ENCODE measurements around the gene TGFB1I1. TPM values are rescaled to one million over a fixed set of nuclear protein-coding genes. Genes with fewer than 3 reads are reported as not detected.
A peak's percentile ranks its signal among the peaks of the same experiment; 100 is the strongest.

Gene TGFB1I1
- total and polyA plus RNA-seq, 2 of the 4 experiments (the other 2 are of a cell fraction) = 24.9 to 128 TPM

DNA sequence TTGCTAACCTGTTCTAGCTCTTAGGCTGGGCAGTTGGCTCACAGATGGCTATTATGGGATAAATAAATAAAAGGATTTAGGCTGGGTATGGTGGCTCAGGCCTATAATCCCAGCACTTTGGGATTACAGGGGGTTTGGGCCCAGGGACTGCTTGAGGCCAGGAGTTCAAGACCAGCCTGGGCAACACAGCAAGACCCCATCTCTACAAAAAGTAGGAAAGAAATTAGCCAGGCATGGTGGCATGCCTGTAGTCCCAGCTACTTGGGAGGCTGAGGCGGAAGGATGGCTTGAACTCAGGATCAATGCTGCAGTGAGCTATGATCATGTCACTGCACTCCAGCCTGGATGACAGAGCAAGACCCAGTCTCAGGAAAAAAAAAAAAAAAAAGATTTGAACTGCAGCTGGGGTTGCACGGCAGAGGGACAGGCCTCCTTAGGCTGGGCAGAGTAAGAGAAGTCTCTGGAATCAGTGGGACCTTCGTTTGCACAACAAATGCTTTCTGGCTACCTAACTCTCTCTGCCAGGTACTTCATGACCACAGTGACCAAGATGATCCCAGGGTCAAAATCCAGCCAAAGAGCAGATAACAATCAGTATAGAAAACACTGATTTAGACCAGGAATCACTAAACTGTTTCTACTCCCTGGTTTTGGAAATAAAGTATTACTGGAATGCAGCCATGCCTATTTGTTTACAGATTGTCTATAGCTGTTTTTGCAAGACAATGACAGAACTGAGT, 29.4 kb downstream of the TGFB1I1 start:
- Histone ChIP-seq H3K79me1 (ENCODE audit: low read depth in 1 of 2, low read length in 2 of 2) (peaks cover 22 to 67% of the 10 kb centered on the region in 2 experiments), H3K14ac (replicated peaks; ENCODE audit: low read depth, low read length) (no peak overlapping the region), H4K8ac (ENCODE audit: low read depth in 2 of 2, low read length in 2 of 2) (no peak overlapping the region), H3K23ac (ENCODE audit: low read depth, low read length) (no peak overlapping the region), H3K4me1 (ENCODE audit: control insufficient read depth, insufficient read depth, low read length) (peaks cover 4% of the 10 kb centered on the region), H3K4me3 (ENCODE audit: insufficient read depth, low read depth, low read length) (no peak overlapping the region), H2BK5ac (ENCODE audit: low read depth, low read length, poor library complexity, severe bottlenecking) (no peak overlapping the region), H2AFZ (replicated peaks; ENCODE audit: low read length, poor library complexity) (no peak overlapping the region), H3K9me1 (ENCODE audit: insufficient read depth, low read length) (peaks cover 17% of the 10 kb centered on the region), H4K5ac (ENCODE audit: low read depth, low read length) (no peak overlapping the region), H3K27me3 (ENCODE audit: control insufficient read depth, insufficient read depth, low read length) (no peaks in the 10 kb centered on the region), H4K91ac (ENCODE audit: insufficient read depth, low read depth, low read length) (no peak overlapping the region), H3K9ac (ENCODE audit: low read depth, low read length) (no peak overlapping the region), H3K4me2 (ENCODE audit: low read depth, low read length) (no peak overlapping the region), H2AK5ac (ENCODE audit: low read depth, low read length) (no peak overlapping the region), H3K9me3 (ENCODE audit: control insufficient read depth, insufficient read depth, low read length) (no peaks in the 10 kb centered on the region), H2BK20ac (ENCODE audit: low read depth, low read length) (no peak overlapping the region), H3K4ac (ENCODE audit: low read depth, low read length) (no peak overlapping the region), H3K36me3 (ENCODE audit: control insufficient read depth, insufficient read depth, low read length) (peaks cover 54% of the 10 kb centered on the region), H3K27ac (ENCODE audit: insufficient read depth, low read length) (no peak overlapping the region), H2BK120ac (ENCODE audit: low read depth, low read length) (no peak overlapping the region), H3K18ac (ENCODE audit: low read depth, low read length) (no peak overlapping the region), H3K56ac (ENCODE audit: extremely low read depth, insufficient read depth, low read length) (no peak overlapping the region), H2AK9ac (replicated peaks; ENCODE audit: low read depth, low read length, poor library complexity) (no peak overlapping the region), H4K20me1 (ENCODE audit: insufficient read depth, low read length) (peaks cover 13% of the 10 kb centered on the region; the same call in 1 of the 2 replicates), H2BK15ac (ENCODE audit: low read depth, low read length) (no peak overlapping the region)
- intact Hi-C loops (cut with micrococcal nuclease) = loop anchor here (10.0 kb wide), 1 partner anchor 57 kb away; the partner anchor contains the start of gene ZNF843
- 100% methylated on average over 1 of the region's 3 CpGs; no CpG with 5 or more reads in 1 of the 2 experiments for WGBS, 2 experiments (ENCODE audit: extremely low coverage in 2 of 2, insufficient read length in 1 of 2)
- ChIA-PET CTCF (interaction anchor here (1.0 kb wide), 1 partner anchor 50 kb away, joined by 3 read pairs; no protein-coding TSS in a partner anchor), POLR2A (ENCODE audit: unreplicated experiment) (no interaction called here)
- in situ Hi-C loops (cut with MboI; ENCODE audit: low sequenced_read_pairs) = loop anchor here (10.0 to 25.0 kb wide), 2 partner anchors 57 to 211 kb away; partner anchors contain the start of gene ZNF843
- TF ChIP-seq NFE2L2 (IDR thresholded peaks at IDR 0.05; ENCODE audit: low read depth, low read length) (no peak), RAD21 (IDR thresholded peaks at IDR 0.05; ENCODE audit: low read length) (no peak), RCOR1 (IDR thresholded peaks at IDR 0.05; ENCODE audit: insufficient replicate concordance, low read length) (no peak)
- TF ChIP-seq, protein P1, sequence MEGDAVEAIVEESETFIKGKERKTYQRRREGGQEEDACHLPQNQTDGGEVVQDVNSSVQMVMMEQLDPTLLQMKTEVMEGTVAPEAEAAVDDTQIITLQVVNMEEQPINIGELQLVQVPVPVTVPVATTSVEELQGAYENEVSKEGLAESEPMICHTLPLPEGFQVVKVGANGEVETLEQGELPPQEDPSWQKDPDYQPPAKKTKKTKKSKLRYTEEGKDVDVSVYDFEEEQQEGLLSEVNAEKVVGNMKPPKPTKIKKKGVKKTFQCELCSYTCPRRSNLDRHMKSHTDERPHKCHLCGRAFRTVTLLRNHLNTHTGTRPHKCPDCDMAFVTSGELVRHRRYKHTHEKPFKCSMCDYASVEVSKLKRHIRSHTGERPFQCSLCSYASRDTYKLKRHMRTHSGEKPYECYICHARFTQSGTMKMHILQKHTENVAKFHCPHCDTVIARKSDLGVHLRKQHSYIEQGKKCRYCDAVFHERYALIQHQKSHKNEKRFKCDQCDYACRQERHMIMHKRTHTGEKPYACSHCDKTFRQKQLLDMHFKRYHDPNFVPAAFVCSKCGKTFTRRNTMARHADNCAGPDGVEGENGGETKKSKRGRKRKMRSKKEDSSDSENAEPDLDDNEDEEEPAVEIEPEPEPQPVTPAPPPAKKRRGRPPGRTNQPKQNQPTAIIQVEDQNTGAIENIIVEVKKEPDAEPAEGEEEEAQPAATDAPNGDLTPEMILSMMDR (conservative IDR thresholded peaks at IDR 0.05; ENCODE audit: low read depth, low read length) = no peak
- TF ChIP-seq, protein P2, sequence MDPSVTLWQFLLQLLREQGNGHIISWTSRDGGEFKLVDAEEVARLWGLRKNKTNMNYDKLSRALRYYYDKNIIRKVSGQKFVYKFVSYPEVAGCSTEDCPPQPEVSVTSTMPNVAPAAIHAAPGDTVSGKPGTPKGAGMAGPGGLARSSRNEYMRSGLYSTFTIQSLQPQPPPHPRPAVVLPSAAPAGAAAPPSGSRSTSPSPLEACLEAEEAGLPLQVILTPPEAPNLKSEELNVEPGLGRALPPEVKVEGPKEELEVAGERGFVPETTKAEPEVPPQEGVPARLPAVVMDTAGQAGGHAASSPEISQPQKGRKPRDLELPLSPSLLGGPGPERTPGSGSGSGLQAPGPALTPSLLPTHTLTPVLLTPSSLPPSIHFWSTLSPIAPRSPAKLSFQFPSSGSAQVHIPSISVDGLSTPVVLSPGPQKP (IDR thresholded peaks at IDR 0.05; ENCODE audit: borderline replicate concordance, low read depth, low read length) = no peak
- dilution Hi-C loops (cut with HindIII; ENCODE audit: low sequenced_read_pairs, unreplicated experiment) = no loop called here
- DNase-seq (no peak), ATAC-seq (ENCODE audit: low read depth) (peak; percentile 50)
- no TSS peak for BruUV-seq (replicated peaks)
